GM20431 (cell line): ENCODE data around the gene SIRPB1.
"Not testable (repeated sequence)": the region's sequence is repeated elsewhere in the genome, so short reads cannot be mapped to it uniquely, and the experiment has no call there.

Source experiments
- in situ Hi-C: fragments of 300-500 bp; cut with MseI, MboI; formaldehyde crosslinking; loops from one replicate; pipeline ENCODE4 v1.15.0; 2020; ENCODE audit warnings: low sequenced_read_pairs; ENCODE audit not compliant: unreplicated experiment

SIRPB1 gene

GRCh38 chr20:1619861-1620444, at the start of gene SIRPB1:
TSS of gene SIRPB1 (minus strand) at chr20:1620009. CDS start at chr20:1619944, 65 bp downstream.
- in situ Hi-C loops: no loop called here

- in situ Hi-C loops: no loop called here
These were observed 49.5 kb upstream of the SIRPB1 start for GRCh38 chr20:1669304-1669703.

GRCh38 chr20:1667502-1668085, 47.8 kb upstream of the SIRPB1 start:
- in situ Hi-C loops: no loop called here

GRCh38 chr20:1666802-1667201, 47.0 kb upstream of the SIRPB1 start:
- in situ Hi-C loops: no loop called here

GRCh38 chr20:1665345-1665744, 45.5 kb upstream of the SIRPB1 start:
- in situ Hi-C loops: no loop called here

- in situ Hi-C loops: no loop called here
These were observed 45.1 kb upstream of the SIRPB1 start for GRCh38 chr20:1664911-1665310.

GRCh38 chr20:1663917-1664316, 44.1 kb upstream of the SIRPB1 start:
- in situ Hi-C loops: no loop called here

GRCh38 chr20:1661542-1662299, 41.9 kb upstream of the SIRPB1 start:
- in situ Hi-C loops: no loop called here

- in situ Hi-C loops: no loop called here
These were observed 40.4 kb upstream of the SIRPB1 start for GRCh38 chr20:1660246-1660645.

GRCh38 chr20:1657556-1658334, 37.9 kb upstream of the SIRPB1 start, which contains the start of gene SIRPG:
TSS of gene SIRPG (minus strand) at chr20:1657779. CDS start at chr20:1657714, 65 bp downstream.
- in situ Hi-C loops: no loop called here

- in situ Hi-C loops: no loop called here
These were observed 37.0 kb upstream of the SIRPB1 start for GRCh38 chr20:1656844-1657243.

GRCh38 chr20:1654996-1655395, 35.2 kb upstream of the SIRPB1 start:
- in situ Hi-C loops: no loop called here

- in situ Hi-C loops: no loop called here
These were observed 33.2 kb upstream of the SIRPB1 start for GRCh38 chr20:1652960-1653359.

- in situ Hi-C loops: no loop called here
These were observed 32.3 kb upstream of the SIRPB1 start for GRCh38 chr20:1652104-1652503.

- in situ Hi-C loops: no loop called here
These were observed 31.7 kb upstream of the SIRPB1 start for GRCh38 chr20:1651268-1652058.

- in situ Hi-C loops: no loop called here
These were observed 28.3 kb upstream of the SIRPB1 start for GRCh38 chr20:1648101-1648500.

GRCh38 chr20:1646975-1647431, 27.2 kb upstream of the SIRPB1 start:
- in situ Hi-C loops: no loop called here

- in situ Hi-C loops: no loop called here
These were observed 24.5 kb upstream of the SIRPB1 start for GRCh38 chr20:1644101-1644962.

- in situ Hi-C loops: not testable (repeated sequence)
These were observed 18.8 kb upstream of the SIRPB1 start for GRCh38 chr20:1638643-1639042.
